Endothelial cell of umbilical vein (primary cell): ENCODE data around the gene SLC16A4. TPM values are rescaled to one million over a fixed set of nuclear protein-coding genes. Genes with fewer than 3 reads are reported as not detected.

Experiments used
- BruUV-seq: library from RNA; stranded (reverse); fragments of 400-500 nt; replicated peaks from 2 replicates; lab custom pipeline; 2021; lab: Mats Ljungman, UMichigan
- CTCF ChIA-PET: fragments of 300-600, 350-600 bp; sonication (Branson Sonifier 250); formaldehyde crosslinking; loops from one replicate; lab custom pipeline; 2021; ENCODE audit warnings: antibody characterized with exemption, inconsistent platforms; lab: Charles Lee
- POLR2A ChIA-PET: fragments of 300-600, 350-600 bp; sonication (Branson Sonifier 250); formaldehyde crosslinking; loops from one replicate; lab custom pipeline; 2021; ENCODE audit warnings: antibody characterized with exemption, inconsistent platforms; lab: Charles Lee
- DNase-seq: peaks from one replicate; pipeline ENCODE4 v3.0.0-alpha.2; 2011; ENCODE audit warnings: low read depth, low spot score
- FAIRE-seq: peaks from 2 replicates; lab custom pipeline; 2011; peaks lifted over from hg19 to GRCh38; lab: Jason Lieb, UNC
- H2AFZ ChIP-seq: 2 replicates; pipeline ENCODE4 v1.6.0; 2012; ENCODE audit warnings: low read depth, low read length, control low read depth, inconsistent platforms
- H3K27ac ChIP-seq: 2 replicates; pipeline ENCODE4 v1.5.1; 2011; ENCODE audit warnings: low read depth, mild to moderate bottlenecking, control low read depth, low read length, moderate library complexity; ENCODE audit not compliant: insufficient read depth
- H3K27me3 ChIP-seq, 2 experiments: 2 replicates each; pipeline versions ENCODE4 v1.6.0 to v1.6.1; 2011; ENCODE audit warnings: low read length in 2 of 2, mixed read lengths in 1 of 2; ENCODE audit not compliant: control insufficient read depth in 2 of 2, insufficient read depth in 2 of 2
- H3K36me3 ChIP-seq, 2 experiments: 2 replicates in 1 of 2; 3 replicates in 1 of 2; pipeline ENCODE4 v1.5.1; 2011; ENCODE audit warnings: low read length in 2 of 2, mild to moderate bottlenecking in 1 of 2, moderate library complexity in 1 of 2; ENCODE audit not compliant: control insufficient read depth in 2 of 2, insufficient read depth in 2 of 2; ENCODE audit errors: extremely low read depth in 1 of 2
- H3K4me1 ChIP-seq: 3 replicates; pipeline ENCODE4 v1.5.1; 2011; ENCODE audit warnings: mild to moderate bottlenecking, low read length; ENCODE audit not compliant: control insufficient read depth, insufficient read depth; ENCODE audit errors: extremely low read depth
- H3K4me2 ChIP-seq: 2 replicates; pipeline ENCODE4 v1.6.1; 2011; ENCODE audit warnings: low read length, control low read depth, mixed read lengths; ENCODE audit not compliant: insufficient read depth
- H3K4me3 ChIP-seq, 3 experiments: fragments of 200-600 bp in 1 of 3; sonication (generic), shearing (Covaris generic) in 1 of 3; replicated peaks in 1 of 3; 2 replicates each; pipeline ENCODE4 v1.5.1; 2011 to 2016; ENCODE audit warnings: control low read depth in 3 of 3, low read length in 3 of 3, mild to moderate bottlenecking in 2 of 3, inconsistent platforms in 1 of 3, low read depth in 1 of 3, moderate library complexity in 1 of 3; ENCODE audit not compliant: insufficient read depth in 1 of 3
- H3K79me2 ChIP-seq: 2 replicates; pipeline ENCODE4 v1.6.0; 2012; ENCODE audit warnings: low read length, inconsistent platforms; ENCODE audit not compliant: control insufficient read depth, insufficient read depth
- H3K9ac ChIP-seq: replicated peaks from 2 replicates; pipeline ENCODE3; 2011; ENCODE audit warnings: low read length, control low read depth; ENCODE audit not compliant: insufficient read depth; ENCODE audit errors: extremely low read depth
- H3K9me1 ChIP-seq: replicated peaks from 3 replicates; pipeline ENCODE4 v1.6.0; 2011; ENCODE audit warnings: mild to moderate bottlenecking, low read length; ENCODE audit not compliant: control insufficient read depth, insufficient read depth; ENCODE audit errors: extremely low read depth
- H3K9me3 ChIP-seq: replicated peaks from 2 replicates; pipeline ENCODE4 v1.5.1; 2012; ENCODE audit warnings: low read length, inconsistent platforms; ENCODE audit not compliant: control insufficient read depth, insufficient read depth
- H4K20me1 ChIP-seq: replicated peaks from 2 replicates; pipeline ENCODE3; 2011; ENCODE audit warnings: mild to moderate bottlenecking, low read length; ENCODE audit not compliant: control insufficient read depth, insufficient read depth; ENCODE audit errors: extremely low read depth
- EZH2 ChIP-seq: IDR thresholded peaks from 2 replicates; pipeline ENCODE4 v1.6.1; 2012; ENCODE audit warnings: borderline replicate concordance, low read depth, mild to moderate bottlenecking, moderate library complexity, low read length, inconsistent platforms; ENCODE audit not compliant: severe bottlenecking
- FOS ChIP-seq: IDR thresholded peaks from 2 replicates; pipeline ENCODE4 v1.6.1; 2011; ENCODE audit warnings: mild to moderate bottlenecking, low read length, moderate library complexity, borderline replicate concordance; ENCODE audit not compliant: insufficient read depth
- GATA2 ChIP-seq: IDR thresholded peaks from 2 replicates; pipeline ENCODE4 v1.7.0; 2011; ENCODE audit warnings: low read depth, mild to moderate bottlenecking, moderate library complexity, mixed read lengths, low read length; ENCODE audit not compliant: insufficient read length, insufficient read depth
- JUN ChIP-seq: IDR thresholded peaks from 2 replicates; pipeline ENCODE4 v1.6.1; 2011; ENCODE audit warnings: borderline replicate concordance, low read depth; ENCODE audit not compliant: insufficient read length, insufficient read depth
- MYC ChIP-seq: IDR thresholded peaks from one replicate; pipeline ENCODE4 v1.6.1; 2011; ENCODE audit warnings: mild to moderate bottlenecking, low read depth, low read length
- POLR2A ChIP-seq: IDR thresholded peaks from 2 replicates; pipeline ENCODE4 v1.6.1; 2012; ENCODE audit warnings: low read depth, mild to moderate bottlenecking, control low read depth, low read length
- POLR2AphosphoS5 ChIP-seq: IDR thresholded peaks from 2 replicates; pipeline ENCODE4 v1.6.1; 2012; ENCODE audit warnings: low read depth, mild to moderate bottlenecking, control low read depth, low read length, moderate library complexity; ENCODE audit not compliant: insufficient read depth
- dilution Hi-C: fragments of 300-500 bp; cut with MboI; formaldehyde crosslinking; loops from one replicate; pipeline ENCODE4 v1.15.0; 2019; ENCODE audit warnings: low sequenced_read_pairs; ENCODE audit not compliant: extremely low pct_ligation_motif_present
- intact Hi-C: fragments of 100-400 bp; cut with micrococcal nuclease; formaldehyde crosslinking; loops from one replicate; pipeline ENCODE4 v1.10.0; 2022
- polyA plus RNA-seq, 4 experiments: library from polyadenylated mRNA; depleted of rRNA in 3 of 4; stranded (reverse) in 3 of 4; unstranded in 1 of 4; fragments of >200 nt; gene quantifications; 2 replicates each; pipeline versions ENCODE4 v1.2.1 to v1.2.3, GENCODE V29; 2011 to 2012; ENCODE audit warnings: missing spikeins in 1 of 4
- total RNA-seq: library from RNA; stranded (reverse); gene quantifications from 2 replicates; pipeline ENCODE4 v1.2.3, GENCODE V29; 2021
- TF ChIP-seq, protein P1 (sequence below), 2 donors: IDR thresholded peaks; 1 replicate in 1 of 2; 2 replicates in 1 of 2; pipeline ENCODE4 v1.5.1; 2011; ENCODE audit warnings: low read length in 2 of 2, mild to moderate bottlenecking in 2 of 2, moderate library complexity in 2 of 2, control low read depth in 1 of 2, inconsistent platforms in 1 of 2, low read depth in 1 of 2; ENCODE audit not compliant: insufficient read depth in 1 of 2; ENCODE audit errors: extremely low read depth in 1 of 2
- TF ChIP-seq, protein P2 (sequence below): IDR thresholded peaks from 2 replicates; pipeline ENCODE4 v1.6.1; 2011; ENCODE audit not compliant: insufficient read depth, insufficient read length

Gene SLC16A4
- total and polyA plus RNA-seq, 2 donors (not counting 3 experiments of a cell fraction or from before 2014, with no cell fraction given): 2.8 to 7.2 TPM

DNA sequence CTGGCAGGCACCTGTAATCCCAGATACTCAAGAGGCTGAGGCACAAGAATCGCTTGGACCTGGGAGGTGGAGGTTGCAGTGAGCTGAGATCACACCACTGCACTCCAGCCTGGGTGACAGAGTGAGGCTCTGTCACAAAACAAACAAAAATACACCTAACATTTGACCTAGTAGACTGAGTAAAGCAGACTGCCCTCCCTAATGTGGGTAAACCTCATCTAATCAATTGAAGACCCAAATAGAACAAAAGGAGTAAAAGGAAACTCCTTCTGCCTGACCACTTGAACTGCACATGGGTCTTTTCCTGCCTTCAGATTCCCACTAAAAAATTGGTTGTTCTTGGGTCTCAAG is 70.7 kb downstream of the SLC16A4 start:
- POLR2A ChIA-PET: no interaction called here
- TF ChIP-seq EZH2 (no peak), GATA2 (no peak)
- dilution Hi-C loops: no loop called here

DNA sequence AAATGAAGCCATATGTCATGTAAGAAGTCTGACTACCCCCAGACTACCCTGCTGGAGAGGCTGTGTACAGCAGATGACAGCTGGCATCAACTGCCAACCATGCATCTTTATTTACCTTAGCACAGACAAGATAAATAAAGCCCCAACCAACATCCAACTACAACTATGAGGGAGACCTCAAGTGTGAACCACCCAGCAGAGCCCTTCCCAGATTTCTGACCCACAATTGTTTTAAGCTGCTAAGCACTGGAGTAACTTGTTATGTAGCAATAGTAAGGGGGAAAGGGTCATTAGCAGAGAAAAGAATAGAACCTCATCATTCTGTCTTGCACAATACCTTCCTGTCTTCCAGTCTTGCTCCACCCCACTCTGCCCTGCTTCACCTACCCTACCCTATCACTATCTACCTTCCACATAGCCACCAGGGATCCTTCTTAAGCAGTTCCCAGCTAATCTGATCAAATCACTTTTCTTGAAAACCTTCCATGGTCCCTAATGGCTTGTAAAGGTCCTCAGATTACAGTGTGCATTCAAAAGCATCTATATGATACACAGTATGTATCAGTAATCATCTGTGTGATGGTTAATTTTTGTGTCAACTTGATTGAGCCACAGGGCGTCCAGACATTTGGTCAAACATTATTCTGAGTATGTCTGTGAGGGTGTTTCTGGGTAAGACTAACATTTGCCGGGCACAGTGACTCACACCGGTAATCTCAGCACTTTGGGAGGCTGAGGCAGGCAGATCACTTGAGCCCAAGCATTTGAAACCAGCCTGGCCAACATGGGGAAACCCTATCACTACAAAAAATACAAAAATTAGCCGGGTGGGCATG is 71.3 kb downstream of the SLC16A4 start:
- Histone ChIP-seq H3K9me3 (no peaks in the 10 kb centered on the region), H3K27me3 (no peaks in the 10 kb centered on the region), H3K4me2 (no peak overlapping the region), H3K9me1 (no peaks in the 10 kb centered on the region), H3K27ac (no peak overlapping the region), H3K4me1 (no peaks in the 10 kb centered on the region), H4K20me1 (no peaks in the 10 kb centered on the region), H3K36me3 (no peaks in the 10 kb centered on the region), H2AFZ (no peak overlapping the region), H3K9ac (no peak overlapping the region), H3K4me3 (no peak overlapping the region), H3K79me2 (no peaks in the 10 kb centered on the region)
- intact Hi-C loops: no loop called here
- no peak for DNase-seq
- dilution Hi-C loops: no loop called here
- ChIA-PET CTCF (interaction anchor here (1.2 to 23.0 kb wide), 4 partner anchors 9 to 177 kb away, joined by 4 to 1577 read pairs (median 27); partner anchors contain the start of gene KCNC4), POLR2A (no interaction called here)
- no TSS peak for BruUV-seq
- no peak for FAIRE-seq
- no peak for TF ChIP-seq POLR2AphosphoS5
- no peak for TF ChIP-seq FOS
- TF ChIP-seq JUN: no peak
- no peak for TF ChIP-seq GATA2
- TF ChIP-seq, protein P1, sequence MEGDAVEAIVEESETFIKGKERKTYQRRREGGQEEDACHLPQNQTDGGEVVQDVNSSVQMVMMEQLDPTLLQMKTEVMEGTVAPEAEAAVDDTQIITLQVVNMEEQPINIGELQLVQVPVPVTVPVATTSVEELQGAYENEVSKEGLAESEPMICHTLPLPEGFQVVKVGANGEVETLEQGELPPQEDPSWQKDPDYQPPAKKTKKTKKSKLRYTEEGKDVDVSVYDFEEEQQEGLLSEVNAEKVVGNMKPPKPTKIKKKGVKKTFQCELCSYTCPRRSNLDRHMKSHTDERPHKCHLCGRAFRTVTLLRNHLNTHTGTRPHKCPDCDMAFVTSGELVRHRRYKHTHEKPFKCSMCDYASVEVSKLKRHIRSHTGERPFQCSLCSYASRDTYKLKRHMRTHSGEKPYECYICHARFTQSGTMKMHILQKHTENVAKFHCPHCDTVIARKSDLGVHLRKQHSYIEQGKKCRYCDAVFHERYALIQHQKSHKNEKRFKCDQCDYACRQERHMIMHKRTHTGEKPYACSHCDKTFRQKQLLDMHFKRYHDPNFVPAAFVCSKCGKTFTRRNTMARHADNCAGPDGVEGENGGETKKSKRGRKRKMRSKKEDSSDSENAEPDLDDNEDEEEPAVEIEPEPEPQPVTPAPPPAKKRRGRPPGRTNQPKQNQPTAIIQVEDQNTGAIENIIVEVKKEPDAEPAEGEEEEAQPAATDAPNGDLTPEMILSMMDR (IDR thresholded peaks at IDR 0.05; ENCODE audit: extremely low read depth in 1 of 2, insufficient read depth in 1 of 2, low read depth in 1 of 2, low read length in 2 of 2): no peak
- no peak for TF ChIP-seq POLR2A
- no peak for TF ChIP-seq EZH2
- TF ChIP-seq MYC: no peak
- TF ChIP-seq, protein P2, sequence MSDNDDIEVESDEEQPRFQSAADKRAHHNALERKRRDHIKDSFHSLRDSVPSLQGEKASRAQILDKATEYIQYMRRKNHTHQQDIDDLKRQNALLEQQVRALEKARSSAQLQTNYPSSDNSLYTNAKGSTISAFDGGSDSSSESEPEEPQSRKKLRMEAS: no peak

More for the DNA sequence above, 70.7 kb downstream of the SLC16A4 start:
- no peaks in the 10 kb centered on the region for H3K9me1 ChIP-seq
- no peaks in the 10 kb centered on the region for H3K4me1 ChIP-seq
- intact Hi-C loops: no loop called here
- H3K79me2 ChIP-seq: no peaks in the 10 kb centered on the region
- H3K9me3 ChIP-seq: no peaks in the 10 kb centered on the region
- no peak overlapping the region for H3K27ac ChIP-seq
- no peak overlapping the region for H3K4me3 ChIP-seq
- H3K27me3 ChIP-seq: no peaks in the 10 kb centered on the region
- FAIRE-seq (no peak), DNase-seq (no peak)
- no peaks in the 10 kb centered on the region for H3K36me3 ChIP-seq
- no TSS peak for BruUV-seq
- no peak overlapping the region for H2AFZ ChIP-seq
- no peak overlapping the region for H3K9ac ChIP-seq
- H4K20me1 ChIP-seq: no peaks in the 10 kb centered on the region
- no peak overlapping the region for H3K4me2 ChIP-seq
- CTCF ChIA-PET: interaction anchor here (1.2 to 6.1 kb wide), 5 partner anchors 8 to 176 kb away, joined by 3 to 34 read pairs (median 12); no protein-coding TSS in a partner anchor
